Measurements from ENCODE around the gene PHYHIPL.
A peak's percentile ranks its signal among the peaks of the same experiment; 100 is the strongest.

Gene PHYHIPL

DNA sequence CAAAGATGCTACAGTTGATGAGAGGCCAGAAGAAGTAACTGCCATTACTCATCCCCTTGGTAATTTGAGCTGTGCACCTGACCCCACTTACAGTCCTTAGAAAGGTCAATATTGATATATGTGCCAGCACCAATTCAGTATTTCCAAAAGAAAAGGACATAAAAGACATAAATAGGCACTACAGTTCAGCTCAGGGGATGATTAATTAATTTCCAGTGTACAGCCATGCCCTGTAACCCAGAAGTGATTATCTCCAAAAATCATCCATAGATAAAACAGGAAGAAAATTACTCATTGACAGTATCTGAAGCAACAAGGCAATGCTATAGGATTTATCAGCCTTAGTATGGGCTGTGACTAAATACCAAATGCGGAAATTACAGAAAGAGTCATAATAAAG is 82.4 kb downstream of the PHYHIPL start:
- DNase-seq = no peak

DNA sequence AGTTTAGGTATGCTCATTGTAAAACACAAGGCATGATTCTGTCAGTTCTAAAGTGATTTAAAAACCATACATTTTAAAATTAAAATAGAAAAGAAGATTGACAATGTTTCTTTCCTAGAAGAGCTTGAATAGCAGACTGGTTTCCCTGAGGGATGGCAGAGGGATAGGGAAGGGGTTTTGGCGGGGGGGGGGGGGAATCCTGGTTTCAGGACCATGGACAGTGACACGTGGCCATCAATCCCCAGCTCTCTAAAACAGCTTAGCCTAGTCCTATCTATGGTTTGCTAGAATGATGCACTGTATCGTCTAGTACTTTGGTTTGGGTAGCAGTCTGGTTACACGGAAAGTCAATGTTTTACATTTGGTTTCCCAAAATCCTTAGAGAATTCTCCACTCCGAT is 88.7 kb downstream of the PHYHIPL start:
- peak; percentile 59 for DNase-seq

DNA sequence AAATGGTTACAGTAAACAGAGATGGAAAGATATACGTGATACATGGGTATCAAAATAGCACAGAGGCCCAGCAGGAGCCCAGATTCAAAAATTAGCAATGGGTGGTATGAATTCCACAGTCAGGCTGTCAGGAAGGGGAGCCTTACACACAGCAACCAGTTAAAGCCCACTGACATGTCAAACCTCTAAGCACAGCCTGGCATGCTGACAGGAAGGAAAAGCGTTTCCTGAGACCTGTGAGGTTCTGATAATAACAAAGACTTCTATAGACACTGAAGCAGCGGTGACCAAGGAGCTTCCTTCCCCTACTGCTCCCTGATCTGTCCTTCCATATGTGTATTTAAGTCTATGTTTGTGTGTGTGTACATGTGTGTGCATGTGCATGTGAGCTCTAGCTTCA is 89.9 kb downstream of the PHYHIPL start:
- DNase-seq = no peak

DNA sequence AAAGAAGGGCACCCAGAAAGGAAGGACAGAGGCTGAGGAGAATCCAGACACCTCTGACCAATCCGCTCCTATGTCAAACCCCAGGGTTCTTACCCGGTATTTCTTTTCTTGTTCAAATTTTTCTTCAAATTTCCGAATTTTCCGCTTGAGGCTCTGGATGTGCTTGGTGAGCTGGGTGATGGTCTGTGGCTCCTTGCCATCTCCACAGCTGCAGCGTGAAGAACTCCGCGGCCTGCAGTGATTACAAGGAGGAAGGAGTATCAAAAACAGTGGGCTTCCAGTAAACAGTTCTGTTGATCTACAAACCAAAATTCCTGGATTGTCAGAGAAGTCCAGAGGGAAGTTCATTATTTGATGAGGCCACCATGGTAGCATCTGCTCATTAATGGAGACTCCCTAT is 92.0 kb downstream of the PHYHIPL start:
- DNase-seq = no peak

DNA sequence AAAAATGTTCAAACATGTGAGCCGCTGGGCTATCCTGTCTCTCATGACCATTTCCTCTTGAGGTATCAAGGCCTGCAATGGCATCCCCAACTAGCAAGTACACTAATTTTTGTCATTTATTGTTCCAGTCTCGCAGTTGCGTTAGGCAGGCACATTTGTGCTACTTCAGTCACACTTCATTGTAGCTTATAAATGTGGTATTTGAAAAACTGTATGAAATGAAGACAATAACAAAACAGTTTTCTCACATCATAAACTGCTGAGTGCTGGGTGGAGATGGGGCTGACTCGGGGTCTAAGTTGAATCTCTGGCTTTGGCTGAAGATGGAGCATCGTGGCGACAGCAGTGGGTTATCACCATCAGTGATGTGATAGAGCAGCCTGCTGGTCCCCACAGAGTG is 93.2 kb downstream of the PHYHIPL start:
- no peak for DNase-seq

DNA sequence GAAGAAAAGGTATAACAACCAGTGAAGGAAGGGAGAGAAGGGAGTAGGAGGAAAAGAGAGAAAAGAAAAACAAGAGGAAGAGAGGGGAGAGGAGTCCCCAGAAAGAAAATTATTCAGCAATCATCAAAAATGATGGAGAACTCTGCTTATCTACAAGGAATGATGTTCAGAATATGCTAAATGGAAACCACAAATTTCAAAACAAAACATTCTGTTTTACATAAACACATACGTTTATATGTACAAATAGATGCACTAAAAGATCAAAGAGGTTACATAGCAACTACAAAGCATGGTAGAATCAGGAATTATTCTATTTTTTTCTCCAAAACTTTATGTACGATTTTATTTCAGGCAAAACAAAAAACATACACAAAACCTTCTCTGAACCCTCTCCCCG is 94.0 kb downstream of the PHYHIPL start:
- DNase-seq = no peak

DNA sequence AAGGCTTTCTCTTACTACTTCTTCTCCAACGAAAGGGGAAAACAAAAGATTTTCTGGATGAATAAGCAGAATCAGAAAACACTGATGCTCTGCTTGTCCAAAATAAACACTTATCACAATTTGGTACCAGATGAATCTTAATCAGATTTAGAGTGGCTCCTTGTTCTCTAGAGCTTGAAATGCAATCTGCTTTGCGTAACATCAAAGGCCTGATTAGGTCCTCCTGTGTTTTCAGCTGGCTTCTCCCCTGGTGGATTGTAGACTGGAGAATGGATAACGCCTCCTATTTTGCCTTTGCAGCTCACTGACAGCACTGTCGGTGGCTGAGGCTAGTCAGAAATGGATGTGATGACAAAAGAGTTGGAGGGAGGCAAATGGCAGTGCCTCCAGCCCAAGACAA is 94.7 kb downstream of the PHYHIPL start:
- no peak for DNase-seq

DNA sequence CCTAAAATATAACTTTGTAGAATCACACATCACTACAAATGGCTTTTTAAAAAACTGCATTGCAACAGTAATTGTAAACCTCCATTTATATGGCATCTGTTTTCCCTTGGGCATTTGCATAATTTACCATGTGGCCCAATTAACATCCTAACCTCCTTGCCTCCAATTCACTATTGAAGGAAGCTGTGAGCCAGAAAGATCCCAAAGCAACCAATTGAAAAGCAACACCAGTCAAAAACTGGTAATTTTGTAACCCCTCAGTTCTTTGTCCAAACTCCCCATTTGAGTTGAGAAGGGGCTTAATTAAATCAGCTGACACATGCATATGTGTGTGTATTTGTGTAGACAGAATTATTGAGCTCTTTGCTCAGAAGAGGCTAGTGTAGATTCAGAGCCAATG is 95.6 kb downstream of the PHYHIPL start:
- no peak for DNase-seq

DNA sequence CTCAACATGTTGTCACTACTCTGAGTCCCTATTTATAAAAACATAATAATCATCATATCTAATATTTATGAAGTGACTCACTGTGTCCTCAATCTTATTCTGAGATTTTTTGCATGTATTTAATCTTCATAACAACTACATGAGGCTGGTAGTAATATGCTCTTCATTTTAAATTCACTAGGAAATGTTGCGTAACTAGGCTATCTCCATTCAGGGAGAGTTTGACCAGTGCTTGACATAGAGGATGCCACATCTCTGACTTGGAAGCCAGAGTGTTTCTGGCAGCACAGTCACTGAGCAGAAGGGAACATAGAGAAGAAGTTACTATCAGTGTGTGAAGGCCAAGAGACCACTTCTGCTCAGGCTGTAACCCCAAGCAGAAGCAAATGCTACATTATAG is 97.0 kb downstream of the PHYHIPL start:
- DNase-seq = no peak

DNA sequence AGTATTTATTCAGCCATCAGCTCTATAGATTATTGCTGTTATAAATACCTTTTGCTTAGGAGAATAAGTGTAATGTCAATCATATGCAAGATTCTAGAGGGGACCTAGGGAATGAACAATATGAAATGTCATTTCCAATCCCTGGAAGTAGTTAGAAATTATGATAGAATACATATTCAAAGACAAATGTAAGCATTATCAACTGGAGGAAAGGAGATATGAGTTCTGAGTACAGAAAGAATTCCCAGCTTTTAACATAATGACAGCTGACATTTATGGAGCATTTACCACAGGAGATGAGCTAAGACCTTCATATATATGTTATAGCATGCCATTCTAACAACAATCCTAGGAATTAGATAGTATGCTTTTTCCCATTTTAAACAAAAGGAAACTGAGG is 99.7 kb downstream of the PHYHIPL start:
- no peak for DNase-seq

DNA sequence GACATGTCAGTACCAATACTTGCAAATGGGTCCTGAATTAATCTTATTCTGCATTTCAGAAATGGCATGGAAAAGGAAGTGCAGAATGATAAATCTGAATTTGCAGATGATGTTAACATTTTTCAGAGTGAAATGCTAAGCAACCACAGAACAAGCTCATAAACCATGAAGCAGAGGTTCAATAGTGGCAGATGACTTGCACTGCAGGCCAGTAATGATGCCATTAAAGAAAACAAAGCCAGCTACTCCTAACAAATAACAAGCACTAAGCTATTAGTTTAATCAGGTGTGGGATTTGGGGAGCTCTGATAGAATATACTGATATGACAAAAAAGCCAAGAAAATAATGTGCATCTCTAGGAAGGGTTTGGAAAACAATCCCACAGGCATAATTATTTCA is 100.5 kb downstream of the PHYHIPL start:
- no peak for DNase-seq

DNA sequence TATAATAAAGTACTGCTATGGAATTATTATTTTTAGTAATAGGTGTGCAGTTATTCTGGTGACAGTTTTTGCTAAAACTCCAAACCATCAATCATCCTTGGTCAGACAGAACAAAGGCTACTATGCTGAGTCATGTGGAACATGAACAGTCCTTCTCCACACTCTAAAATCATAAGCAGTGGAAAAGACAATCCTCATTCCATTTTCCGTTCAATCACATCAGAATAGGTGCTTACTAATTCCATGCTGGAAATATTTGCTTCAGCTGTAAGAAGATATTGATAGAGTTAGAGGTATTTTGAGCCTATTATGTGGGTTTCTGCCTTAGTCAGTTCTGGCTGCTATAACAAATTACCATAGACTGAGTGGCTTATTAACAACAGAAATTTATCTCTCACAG is 103.0 kb downstream of the PHYHIPL start:
- DNase-seq = no peak

DNA sequence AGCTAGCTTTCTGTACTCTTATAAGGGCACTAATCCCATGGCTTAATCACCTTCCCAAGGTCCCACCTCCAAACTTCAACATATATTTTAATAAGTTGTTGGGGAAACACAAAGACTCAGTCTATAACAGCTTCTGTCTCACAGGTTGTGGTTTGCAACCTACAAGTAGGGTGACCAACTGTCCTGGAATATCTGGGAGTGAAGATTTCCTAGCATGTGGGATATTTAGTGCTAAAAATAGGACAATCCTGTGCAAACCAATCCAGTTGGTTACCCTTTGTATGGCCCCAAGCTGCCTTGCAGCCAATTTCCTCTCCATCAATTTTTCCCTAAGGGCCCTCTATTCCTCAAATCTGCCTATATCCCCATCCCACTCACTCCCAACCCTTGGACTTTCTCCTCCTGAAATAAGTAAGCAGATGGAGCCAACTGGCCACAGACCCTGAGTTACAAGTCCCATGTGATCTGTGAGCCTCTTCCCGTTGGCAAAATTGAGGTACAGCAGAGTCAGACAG is 103.6 kb downstream of the PHYHIPL start:
- DNase-seq = no peak

DNA sequence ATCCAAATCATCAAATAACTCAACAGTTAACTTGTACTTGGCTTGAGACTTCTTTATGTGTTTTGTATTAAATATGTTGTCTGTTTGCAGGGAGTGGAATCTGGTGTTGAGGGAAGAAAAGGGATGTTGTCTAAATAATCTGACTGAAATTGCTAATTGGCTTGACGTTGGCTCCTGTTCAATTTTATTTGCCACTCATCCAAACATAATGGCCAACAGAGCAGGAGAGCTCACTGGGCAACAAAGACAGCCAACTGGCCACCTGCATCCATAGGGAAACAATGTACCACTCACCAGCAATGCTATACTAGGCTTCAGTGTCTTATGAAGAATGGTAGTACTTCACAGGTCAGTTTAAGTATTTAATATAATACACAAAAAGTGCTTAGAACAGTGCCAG is 105.4 kb downstream of the PHYHIPL start:
- DNase-seq = no peak

DNA sequence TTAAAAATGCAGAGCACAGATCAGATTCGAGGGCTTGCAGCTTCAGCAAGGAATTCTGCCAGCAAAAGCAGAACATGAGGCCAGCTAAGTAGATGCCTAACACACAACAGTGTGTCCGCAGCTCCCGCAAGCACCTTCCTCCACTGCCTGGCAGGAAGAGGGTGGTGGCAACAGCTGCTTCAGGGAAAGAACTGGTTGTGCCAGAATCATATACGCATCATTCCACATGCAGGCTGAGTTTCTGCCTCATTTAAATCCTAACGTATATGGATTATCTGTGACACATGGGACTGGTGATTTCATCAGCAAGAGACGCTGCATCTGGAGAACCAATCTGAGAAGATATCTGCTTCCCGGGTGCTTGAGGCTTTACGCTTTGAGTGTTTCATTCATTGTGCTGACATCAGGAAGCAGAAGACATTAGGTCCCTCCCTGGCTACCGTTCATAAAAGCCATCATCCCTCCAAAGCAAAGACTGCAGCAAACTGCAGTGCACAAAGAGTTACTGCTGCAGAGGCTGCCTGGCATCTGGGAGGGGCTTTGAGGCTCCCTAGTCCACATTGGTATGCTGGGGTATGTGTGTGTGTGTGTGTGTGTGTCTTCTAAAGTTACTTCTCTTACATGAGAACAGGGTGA is 107.1 kb downstream of the PHYHIPL start:
- no peak for DNase-seq

DNA sequence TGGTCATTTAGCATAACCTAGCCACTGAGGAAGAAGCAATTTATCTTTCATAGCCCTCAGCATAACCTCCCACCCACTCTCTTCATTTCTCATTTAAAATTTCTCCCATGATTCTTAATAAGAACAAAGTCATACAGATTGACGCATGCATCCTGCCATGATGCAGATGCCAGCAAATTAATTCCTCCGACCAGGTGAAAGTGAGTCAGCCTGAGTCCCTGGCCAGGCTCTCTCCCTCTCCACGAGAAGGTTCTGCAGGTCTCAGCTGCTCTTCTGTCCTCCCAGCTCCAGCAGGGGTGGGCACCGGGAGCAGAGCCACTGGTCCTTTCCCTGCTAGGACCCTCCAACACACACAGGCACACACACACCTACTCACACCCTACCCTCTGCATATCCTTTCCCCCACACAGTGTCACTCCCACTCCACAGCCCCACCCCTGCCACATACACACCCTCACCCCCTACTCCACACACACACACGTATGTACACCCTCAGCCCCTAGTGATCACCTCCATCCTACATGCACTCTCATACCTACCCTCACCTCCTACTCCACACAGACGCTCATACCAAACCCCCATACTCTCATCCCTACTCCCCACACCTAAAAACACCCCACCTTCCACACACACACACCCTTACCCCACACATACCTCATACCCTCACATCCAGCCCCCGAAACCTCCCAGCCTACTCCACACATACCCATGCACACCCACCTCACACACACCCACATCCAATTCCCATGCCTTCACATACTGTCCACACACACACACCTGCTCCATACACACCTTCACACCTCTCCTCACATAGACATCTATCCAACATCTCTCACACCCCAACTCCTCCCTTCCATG is 107.9 kb downstream of the PHYHIPL start:
- no peak for DNase-seq

DNA sequence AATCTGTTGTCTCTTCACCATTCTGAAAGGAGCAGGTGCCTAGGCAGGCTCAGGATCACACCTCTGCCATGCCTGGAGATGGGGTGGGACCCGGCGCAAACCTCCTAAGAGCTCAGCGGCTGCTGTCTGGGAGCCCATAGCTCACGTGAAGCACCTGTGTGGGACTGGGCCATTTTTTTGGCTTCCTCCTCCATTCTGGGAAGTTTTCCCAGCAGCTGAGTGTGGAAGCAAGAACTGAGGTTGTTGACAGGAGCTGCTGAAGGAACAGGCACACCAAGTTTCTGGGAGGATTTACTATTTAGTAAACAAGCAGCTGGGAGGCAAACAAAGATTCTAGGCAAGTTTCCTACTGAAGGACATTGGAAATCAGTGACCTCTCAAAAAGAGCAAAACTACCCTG is 108.6 kb downstream of the PHYHIPL start:
- DNase-seq = no peak

DNA sequence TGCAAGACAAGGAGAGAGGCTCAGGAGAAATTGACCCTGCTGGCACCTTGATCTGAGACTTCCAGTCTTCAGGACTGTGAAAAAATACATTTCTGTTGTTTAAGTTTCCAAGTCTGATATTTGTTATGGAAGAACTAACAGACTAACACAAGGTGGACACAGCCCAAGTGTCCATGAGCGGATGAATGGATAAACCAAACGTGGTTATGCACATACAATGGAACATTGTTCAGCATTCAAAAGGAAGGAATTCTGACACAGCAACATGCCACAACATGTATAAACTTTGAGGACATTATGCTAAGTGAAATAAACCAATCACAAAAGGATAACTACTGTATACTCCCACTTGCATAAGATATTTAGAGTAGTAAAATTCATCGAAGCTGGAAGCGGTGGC is 109.4 kb downstream of the PHYHIPL start:
- no peak for DNase-seq

DNA sequence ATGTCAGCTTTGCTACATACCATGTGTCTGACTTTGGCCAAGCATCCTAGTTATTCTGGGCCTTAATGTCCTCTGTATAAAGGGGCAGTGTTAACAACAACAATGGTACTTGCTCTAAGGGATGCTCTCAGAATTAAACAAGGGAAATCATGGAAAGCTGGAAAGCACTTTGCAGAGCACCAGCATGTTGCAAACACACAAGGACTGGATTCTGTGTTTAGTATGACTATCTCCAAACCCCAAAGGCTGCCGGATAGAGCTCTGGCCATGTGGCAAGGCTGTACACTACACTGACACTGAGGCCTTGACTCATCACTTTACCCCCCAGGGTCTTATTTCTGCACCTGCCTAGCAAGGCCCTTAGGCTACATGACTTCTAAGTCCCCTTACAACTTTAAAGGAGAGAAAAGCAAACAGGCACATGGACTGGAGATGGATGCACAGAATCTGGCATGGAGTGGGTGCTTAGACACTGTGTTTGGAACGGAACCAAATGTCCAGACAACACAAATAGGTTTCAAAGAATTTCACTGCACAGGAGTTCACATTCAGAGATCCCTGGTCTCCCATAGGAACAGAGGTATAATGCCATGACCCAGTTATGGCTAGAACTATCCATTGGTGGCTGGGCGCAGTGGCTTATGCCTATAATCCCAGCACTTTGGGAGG is 111.3 kb downstream of the PHYHIPL start:
- DNase-seq = no peak

DNA sequence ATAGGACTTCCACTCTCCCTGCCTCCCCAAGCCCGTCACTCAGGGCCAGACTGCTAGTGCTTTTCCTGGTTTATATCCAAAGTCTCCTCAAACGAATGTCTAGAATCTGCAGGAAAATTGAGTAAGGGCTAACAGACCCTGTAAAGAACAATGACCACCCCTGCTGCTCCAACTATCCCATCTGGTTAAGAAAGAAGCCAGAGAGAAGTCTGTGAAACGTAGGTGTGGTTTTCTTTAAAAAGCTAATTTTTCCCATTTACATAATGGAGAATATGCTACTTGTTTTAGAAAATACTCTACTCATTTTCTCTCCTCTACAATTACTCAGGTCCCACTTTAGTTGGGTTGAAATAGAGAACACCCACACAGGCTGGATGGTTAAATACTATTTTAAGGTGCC is 113.4 kb downstream of the PHYHIPL start:
- DNase-seq = no peak

DNA sequence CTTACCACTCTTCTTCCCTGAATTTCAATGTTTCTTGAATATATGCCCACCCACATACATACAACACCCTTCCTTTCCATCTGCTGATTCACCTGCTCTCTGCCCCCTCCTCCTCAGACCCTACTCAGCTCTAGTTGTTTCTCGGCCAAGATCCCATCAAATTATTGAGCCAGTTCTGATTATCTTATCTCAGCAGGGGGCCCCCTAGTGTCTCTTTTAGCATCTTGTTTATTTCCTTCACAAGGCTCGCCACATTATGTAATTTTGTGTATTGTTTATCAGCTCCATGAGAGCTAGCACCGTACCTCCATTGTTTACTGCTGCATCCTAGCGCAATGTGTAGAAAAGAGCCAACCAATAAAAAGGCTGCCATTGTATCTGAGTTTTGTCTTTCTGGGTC is 114.0 kb downstream of the PHYHIPL start:
- DNase-seq = no peak
